IMR-90 (cell line): ENCODE data around the gene SERPINA1. TPM values are rescaled to one million over a fixed set of nuclear protein-coding genes. Genes with fewer than 3 reads are reported as not detected.

Source experiments
- ATAC-seq: fragments of 200-7000 bp; cut with Tn5 transposase; 2 replicates; pipeline ENCODE4 v1.9.1; 2020; ENCODE audit warnings: low read depth, mild to moderate bottlenecking, moderate library complexity
- BruUV-seq: library from RNA; stranded (reverse); fragments of 400-500 nt; replicated peaks from 2 replicates; lab custom pipeline; 2021; lab: Mats Ljungman, UMichigan
- CTCF ChIA-PET: fragments of 300-600 bp; formaldehyde crosslinking; extraction: SDS; loops from one replicate; lab custom pipeline; 2021; ENCODE audit warnings: antibody characterized with exemption; lab: Yijun Ruan, JAX
- POLR2A ChIA-PET: fragments of 300-600 bp; sonication (Branson Sonifier 250); formaldehyde crosslinking; loops from one replicate; lab custom pipeline; 2022; ENCODE audit warnings: antibody characterized with exemption; ENCODE audit not compliant: unreplicated experiment; lab: Charles Lee
- DNase-seq: peaks from one replicate; pipeline ENCODE4 v3.0.0; 2013
- H2AFZ ChIP-seq: replicated peaks from 2 replicates; pipeline ENCODE3; 2013; ENCODE audit warnings: low read length, mild to moderate bottlenecking; ENCODE audit not compliant: poor library complexity
- H2AK5ac ChIP-seq: 2 replicates; pipeline ENCODE4 v1.6.1; 2013; ENCODE audit warnings: low read depth, low read length, inconsistent platforms
- H2AK9ac ChIP-seq: replicated peaks from 2 replicates; pipeline ENCODE3; 2013; ENCODE audit warnings: mild to moderate bottlenecking, low read depth, low read length, moderate library complexity; ENCODE audit not compliant: poor library complexity
- H2BK120ac ChIP-seq: 2 replicates; pipeline ENCODE4 v1.6.1; 2013; ENCODE audit warnings: low read depth, low read length, inconsistent platforms
- H2BK15ac ChIP-seq: 3 replicates; pipeline ENCODE4 v1.6.1; 2013; ENCODE audit warnings: low read depth, low read length, inconsistent platforms
- H2BK20ac ChIP-seq: 2 replicates; pipeline ENCODE4 v1.6.1; 2013; ENCODE audit warnings: low read depth, mild to moderate bottlenecking, inconsistent platforms, low read length, moderate library complexity
- H2BK5ac ChIP-seq: 2 replicates; pipeline ENCODE4 v1.6.1; 2013; ENCODE audit warnings: mild to moderate bottlenecking, low read depth, low read length, inconsistent platforms; ENCODE audit not compliant: poor library complexity, severe bottlenecking
- H3K14ac ChIP-seq: replicated peaks from 2 replicates; pipeline ENCODE4 v1.6.1; 2013; ENCODE audit warnings: low read depth, low read length, inconsistent platforms
- H3K18ac ChIP-seq: 2 replicates; pipeline ENCODE4 v1.6.1; 2013; ENCODE audit warnings: low read depth, low read length, control low read depth
- H3K23ac ChIP-seq: 2 replicates; pipeline ENCODE4 v1.6.1; 2013; ENCODE audit warnings: low read depth, low read length, inconsistent platforms
- H3K27ac ChIP-seq: 2 replicates; pipeline ENCODE4 v1.5.1; 2013; ENCODE audit warnings: mild to moderate bottlenecking, control low read depth, low read length; ENCODE audit not compliant: insufficient read depth
- H3K27me3 ChIP-seq: 2 replicates; pipeline ENCODE4 v1.6.1; 2013; ENCODE audit warnings: low read length; ENCODE audit not compliant: control insufficient read depth, insufficient read depth
- H3K36me3 ChIP-seq: 2 replicates; pipeline ENCODE4 v1.6.1; 2013; ENCODE audit warnings: low read length, mixed read lengths; ENCODE audit not compliant: control insufficient read depth, insufficient read depth
- H3K4ac ChIP-seq: 2 replicates; pipeline ENCODE4 v1.6.1; 2013; ENCODE audit warnings: low read depth, low read length, inconsistent platforms
- H3K4me1 ChIP-seq: 2 replicates; pipeline ENCODE4 v1.6.1; 2013; ENCODE audit warnings: low read length, mixed read lengths; ENCODE audit not compliant: control insufficient read depth, insufficient read depth
- H3K4me2 ChIP-seq: 2 replicates; pipeline ENCODE4 v1.6.1; 2013; ENCODE audit warnings: low read depth, mild to moderate bottlenecking, control low read depth, low read length, moderate library complexity
- H3K4me3 ChIP-seq: 2 replicates; pipeline ENCODE4 v1.5.1; 2013; ENCODE audit warnings: low read depth, mild to moderate bottlenecking, control low read depth, low read length, moderate library complexity; ENCODE audit not compliant: insufficient read depth
- H3K56ac ChIP-seq: 2 replicates; pipeline ENCODE4 v1.6.1; 2013; ENCODE audit warnings: low read length, inconsistent platforms; ENCODE audit not compliant: insufficient read depth; ENCODE audit errors: extremely low read depth
- H3K79me1 ChIP-seq, 2 experiments: 2 replicates each; pipeline ENCODE4 v1.6.1; 2013; ENCODE audit warnings: low read length in 2 of 2, inconsistent platforms in 1 of 2, low read depth in 1 of 2
- H3K9ac ChIP-seq: 2 replicates; pipeline ENCODE4 v1.6.1; 2013; ENCODE audit warnings: low read depth, low read length, control low read depth
- H3K9me1 ChIP-seq: 2 replicates; pipeline ENCODE4 v1.6.1; 2013; ENCODE audit warnings: low read length, inconsistent platforms; ENCODE audit not compliant: insufficient read depth
- H3K9me3 ChIP-seq: 2 replicates; pipeline ENCODE4 v1.6.1; 2013; ENCODE audit warnings: low read length; ENCODE audit not compliant: control insufficient read depth, insufficient read depth
- H4K20me1 ChIP-seq: 2 replicates; pipeline ENCODE4 v1.6.1; 2013; ENCODE audit warnings: low read length, inconsistent platforms; ENCODE audit not compliant: insufficient read depth
- H4K5ac ChIP-seq: 2 replicates; pipeline ENCODE4 v1.6.1; 2013; ENCODE audit warnings: mild to moderate bottlenecking, low read depth, low read length, control low read depth
- H4K8ac ChIP-seq, 2 experiments: 2 replicates each; pipeline ENCODE4 v1.6.1; 2013; ENCODE audit warnings: low read depth in 2 of 2, low read length in 2 of 2, control low read depth in 1 of 2, inconsistent platforms in 1 of 2
- H4K91ac ChIP-seq: 2 replicates; pipeline ENCODE4 v1.6.1; 2013; ENCODE audit warnings: low read depth, low read length, inconsistent platforms; ENCODE audit not compliant: insufficient read depth
- BHLHE40 ChIP-seq: fragments of 150-350 bp; IDR thresholded peaks from 2 replicates; pipeline ENCODE4 v1.6.1; 2016; ENCODE audit warnings: mild to moderate bottlenecking, low read depth, low read length
- CEBPB ChIP-seq: IDR thresholded peaks from 2 replicates; pipeline ENCODE4 v1.6.1; 2012; ENCODE audit warnings: low read depth, low read length, improper control_type of control experiment
- FOS ChIP-seq: fragments of 150-350 bp; IDR thresholded peaks from 2 replicates; pipeline ENCODE4 v1.6.1; 2016; ENCODE audit warnings: low read depth, low read length
- MAFK ChIP-seq: IDR thresholded peaks from 2 replicates; pipeline ENCODE4 v1.6.1; 2012; ENCODE audit warnings: low read depth, low read length, improper control_type of control experiment
- MAZ ChIP-seq: IDR thresholded peaks from 2 replicates; pipeline ENCODE4 v1.6.1; 2012; ENCODE audit warnings: low read depth, mild to moderate bottlenecking, low read length, improper control_type of control experiment, moderate library complexity, borderline replicate concordance
- MXI1 ChIP-seq: IDR thresholded peaks from 2 replicates; pipeline ENCODE4 v1.6.1; 2012; ENCODE audit warnings: low read depth, mild to moderate bottlenecking, low read length, moderate library complexity, borderline replicate concordance
- NFE2L2 ChIP-seq: fragments of 150-350 bp; IDR thresholded peaks from 2 replicates; pipeline ENCODE4 v1.6.1; 2016; ENCODE audit warnings: low read depth, mild to moderate bottlenecking, low read length
- POLR2A ChIP-seq: IDR thresholded peaks from 2 replicates; pipeline ENCODE4 v1.6.1; 2012; ENCODE audit warnings: mild to moderate bottlenecking, low read depth, low read length
- RAD21 ChIP-seq: IDR thresholded peaks from 2 replicates; pipeline ENCODE4 v1.6.1; 2012; ENCODE audit warnings: low read length, improper control_type of control experiment
- RCOR1 ChIP-seq: IDR thresholded peaks from 2 replicates; pipeline ENCODE4 v1.6.1; 2012; ENCODE audit warnings: mild to moderate bottlenecking, low read length, improper control_type of control experiment; ENCODE audit not compliant: insufficient replicate concordance
- RFX5 ChIP-seq: IDR thresholded peaks from 2 replicates; pipeline ENCODE4 v1.8.0; 2012; ENCODE audit warnings: low read depth, mild to moderate bottlenecking, low read length, moderate library complexity
- SMC3 ChIP-seq: fragments of 150-350 bp; IDR thresholded peaks from 2 replicates; pipeline ENCODE4 v1.6.1; 2016; ENCODE audit warnings: low read depth, mild to moderate bottlenecking, antibody characterized with exemption, low read length, moderate library complexity
- WGBS, 2 experiments: methylation state at CpG; one replicate each; pipeline versions ENCODE4 v1.1.5 to v1.1.7; 2013; ENCODE audit warnings: missing lambda C conversion rate in 2 of 2; ENCODE audit not compliant: insufficient read length in 1 of 2; ENCODE audit errors: extremely low coverage in 2 of 2; 5-methylcytosine and 5-hydroxymethylcytosine counted together
- dilution Hi-C: fragments of 300-500 bp; cut with HindIII; formaldehyde crosslinking; loops from one replicate; pipeline ENCODE4 v1.14.3; 2018; ENCODE audit warnings: low sequenced_read_pairs; ENCODE audit not compliant: unreplicated experiment
- in situ Hi-C: fragments of 300-500 bp; cut with MboI; formaldehyde crosslinking; loops from 3 replicates; pipeline ENCODE4 v1.14.3; 2019; ENCODE audit warnings: low sequenced_read_pairs, inconsistent platforms, mixed read lengths
- intact Hi-C: fragments of 100-400 bp; cut with micrococcal nuclease; formaldehyde crosslinking; loops from 2 replicates; pipeline ENCODE4 v1.10.0; 2022
- polyA plus RNA-seq, 3 experiments: library from polyadenylated mRNA; depleted of rRNA; stranded (reverse); fragments of >200 nt; gene quantifications; 2 replicates each; pipeline ENCODE4 v1.2.3, GENCODE V29; 2012; ENCODE audit warnings: low replicate concordance in 1 of 3
- total RNA-seq: library from RNA; depleted of rRNA; stranded (reverse); fragments of >200 nt; gene quantifications from 2 replicates; pipeline ENCODE4 v1.2.3, GENCODE V29; 2012
- TF ChIP-seq, protein P1 (sequence below): fragments of 150-350 bp; IDR thresholded peaks from 2 replicates; pipeline ENCODE4 v1.6.1; 2017; ENCODE audit warnings: mild to moderate bottlenecking, antibody characterized with exemption, low read length, low read depth
- TF ChIP-seq, protein P2 (sequence below): conservative IDR thresholded peaks from 2 replicates; pipeline ENCODE4 v1.5.1; 2012; ENCODE audit warnings: mild to moderate bottlenecking, low read depth, low read length, improper control_type of control experiment

SERPINA1 gene
- total and polyA plus RNA-seq, 2 of the 4 experiments (the other 2 are of a cell fraction) = 0.54 to 1.2 TPM

DNA sequence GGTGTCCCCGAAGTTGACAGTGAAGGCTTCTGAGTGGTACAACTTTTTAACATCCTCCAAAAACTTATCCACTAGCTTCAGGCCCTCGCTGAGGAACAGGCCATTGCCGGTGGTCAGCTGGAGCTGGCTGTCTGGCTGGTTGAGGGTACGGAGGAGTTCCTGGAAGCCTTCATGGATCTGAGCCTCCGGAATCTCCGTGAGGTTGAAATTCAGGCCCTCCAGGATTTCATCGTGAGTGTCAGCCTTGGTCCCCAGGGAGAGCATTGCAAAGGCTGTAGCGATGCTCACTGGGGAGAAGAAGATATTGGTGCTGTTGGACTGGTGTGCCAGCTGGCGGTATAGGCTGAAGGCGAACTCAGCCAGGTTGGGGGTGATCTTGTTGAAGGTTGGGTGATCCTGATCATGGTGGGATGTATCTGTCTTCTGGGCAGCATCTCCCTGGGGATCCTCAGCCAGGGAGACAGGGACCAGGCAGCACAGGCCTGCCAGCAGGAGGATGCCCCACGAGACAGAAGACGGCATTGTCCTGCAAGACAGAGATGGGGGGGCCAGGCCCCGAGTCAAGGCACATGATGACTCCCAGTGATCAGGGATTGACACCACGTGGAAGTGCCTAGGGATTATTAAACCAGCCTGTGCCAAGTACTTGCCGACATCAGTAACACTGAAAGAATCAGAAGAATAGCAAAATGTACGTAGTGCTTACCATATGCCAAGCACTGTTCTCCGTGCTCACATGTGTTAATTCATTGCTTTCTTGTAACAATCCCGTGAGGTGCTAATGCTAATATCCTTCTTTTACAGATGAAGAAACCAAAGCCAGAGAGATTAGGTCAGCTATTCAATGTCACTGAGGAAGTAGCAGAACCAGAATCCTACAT is 5.4 kb downstream of the SERPINA1 start:
- Histone ChIP-seq H3K9me1 (no peaks in the 10 kb centered on the region), H3K9ac (no peak overlapping the region), H4K8ac (no peak overlapping the region), H3K4me3 (no peak overlapping the region), H2AK5ac (no peak overlapping the region), H2BK20ac (no peak overlapping the region), H3K18ac (no peak overlapping the region), H2BK120ac (no peak overlapping the region), H3K56ac (no peak overlapping the region), H3K14ac (no peak overlapping the region), H3K36me3 (no peaks in the 10 kb centered on the region), H2BK15ac (no peak overlapping the region), H3K27ac (no peak overlapping the region), H3K79me1 (no peaks in the 10 kb centered on the region), H4K5ac (no peak overlapping the region), H3K4me2 (no peak overlapping the region), H3K4ac (no peak overlapping the region), H3K9me3 (no peaks in the 10 kb centered on the region), H4K20me1 (no peaks in the 10 kb centered on the region), H4K91ac (no peak overlapping the region), H2BK5ac (no peak overlapping the region), H2AFZ (no peak overlapping the region), H2AK9ac (no peak overlapping the region), H3K4me1 (no peaks in the 10 kb centered on the region), H3K27me3 (no peaks in the 10 kb centered on the region; the same call in 1 of the 2 replicates), H3K23ac (no peak overlapping the region)
- DNase-seq (no peak), ATAC-seq (no peak)
- intact Hi-C loops = no loop called here
- BruUV-seq = no TSS peak
- POLR2A ChIA-PET = no interaction called here
- WGBS, 2 experiments = 77% methylated on average over 13 of the region's 18 CpGs; no CpG with 5 or more reads in 1 of the 2 experiments
- TF ChIP-seq CEBPB = no peak
- TF ChIP-seq NFE2L2 = no peak
- no peak for TF ChIP-seq MXI1
- no peak for TF ChIP-seq MAZ
- TF ChIP-seq SMC3 = no peak
- TF ChIP-seq, protein P1, sequence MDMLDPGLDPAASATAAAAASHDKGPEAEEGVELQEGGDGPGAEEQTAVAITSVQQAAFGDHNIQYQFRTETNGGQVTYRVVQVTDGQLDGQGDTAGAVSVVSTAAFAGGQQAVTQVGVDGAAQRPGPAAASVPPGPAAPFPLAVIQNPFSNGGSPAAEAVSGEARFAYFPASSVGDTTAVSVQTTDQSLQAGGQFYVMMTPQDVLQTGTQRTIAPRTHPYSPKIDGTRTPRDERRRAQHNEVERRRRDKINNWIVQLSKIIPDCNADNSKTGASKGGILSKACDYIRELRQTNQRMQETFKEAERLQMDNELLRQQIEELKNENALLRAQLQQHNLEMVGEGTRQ = no peak
- no peak for TF ChIP-seq MAFK
- no peak for TF ChIP-seq RFX5
- no peak for TF ChIP-seq RCOR1
- TF ChIP-seq FOS = no peak
- TF ChIP-seq BHLHE40 = no peak
- TF ChIP-seq POLR2A = no peak
- TF ChIP-seq RAD21 = no peak
- TF ChIP-seq, protein P2, sequence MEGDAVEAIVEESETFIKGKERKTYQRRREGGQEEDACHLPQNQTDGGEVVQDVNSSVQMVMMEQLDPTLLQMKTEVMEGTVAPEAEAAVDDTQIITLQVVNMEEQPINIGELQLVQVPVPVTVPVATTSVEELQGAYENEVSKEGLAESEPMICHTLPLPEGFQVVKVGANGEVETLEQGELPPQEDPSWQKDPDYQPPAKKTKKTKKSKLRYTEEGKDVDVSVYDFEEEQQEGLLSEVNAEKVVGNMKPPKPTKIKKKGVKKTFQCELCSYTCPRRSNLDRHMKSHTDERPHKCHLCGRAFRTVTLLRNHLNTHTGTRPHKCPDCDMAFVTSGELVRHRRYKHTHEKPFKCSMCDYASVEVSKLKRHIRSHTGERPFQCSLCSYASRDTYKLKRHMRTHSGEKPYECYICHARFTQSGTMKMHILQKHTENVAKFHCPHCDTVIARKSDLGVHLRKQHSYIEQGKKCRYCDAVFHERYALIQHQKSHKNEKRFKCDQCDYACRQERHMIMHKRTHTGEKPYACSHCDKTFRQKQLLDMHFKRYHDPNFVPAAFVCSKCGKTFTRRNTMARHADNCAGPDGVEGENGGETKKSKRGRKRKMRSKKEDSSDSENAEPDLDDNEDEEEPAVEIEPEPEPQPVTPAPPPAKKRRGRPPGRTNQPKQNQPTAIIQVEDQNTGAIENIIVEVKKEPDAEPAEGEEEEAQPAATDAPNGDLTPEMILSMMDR = no peak
- in situ Hi-C loops = no loop called here
- dilution Hi-C loops = no loop called here
- CTCF ChIA-PET = no interaction called here
